Effector memory CD8-positive, alpha-beta T cell (primary cell): Measurements from ENCODE around the gene SLC25A21.

Experiments
- ATAC-seq: fragments of 150-1000 bp; cut with Tn5 transposase; replicated peaks from 2 replicates; pipeline ENCODE4 v1.10.0; 2021; ENCODE audit warnings: mild to moderate bottlenecking, moderate library complexity
- DNase-seq, 3 experiments: peaks; one replicate each; pipeline ENCODE4 v3.0.0; 2021
- H3K27ac Mint-ChIP-seq, 2 donors: one replicate each; pipeline ENCODE4 v1.8.0; 2022; ENCODE audit warnings: mild to moderate bottlenecking in 2 of 2, mixed read lengths in 2 of 2, moderate library complexity in 2 of 2
- H3K27me3 Mint-ChIP-seq, 2 donors: one replicate each; pipeline ENCODE4 v1.8.0; 2022; ENCODE audit warnings: mixed read lengths in 2 of 2
- H3K36me3 Mint-ChIP-seq: one replicate; pipeline ENCODE4 v1.8.0; 2022; ENCODE audit warnings: mild to moderate bottlenecking, moderate library complexity, mixed read lengths; ENCODE audit not compliant: insufficient read depth
- H3K4me1 Mint-ChIP-seq, 2 donors: one replicate each; pipeline ENCODE4 v1.8.0; 2022; ENCODE audit warnings: low read depth in 2 of 2, mixed read lengths in 2 of 2
- H3K4me3 Mint-ChIP-seq, 2 donors: one replicate each; pipeline ENCODE4 v1.8.0; 2022; ENCODE audit warnings: mild to moderate bottlenecking in 2 of 2, mixed read lengths in 2 of 2, moderate library complexity in 2 of 2
- H3K9me3 Mint-ChIP-seq, 2 donors: one replicate each; pipeline ENCODE4 v1.8.0; 2022; ENCODE audit warnings: mixed read lengths in 2 of 2

The SLC25A21 gene

DNA sequence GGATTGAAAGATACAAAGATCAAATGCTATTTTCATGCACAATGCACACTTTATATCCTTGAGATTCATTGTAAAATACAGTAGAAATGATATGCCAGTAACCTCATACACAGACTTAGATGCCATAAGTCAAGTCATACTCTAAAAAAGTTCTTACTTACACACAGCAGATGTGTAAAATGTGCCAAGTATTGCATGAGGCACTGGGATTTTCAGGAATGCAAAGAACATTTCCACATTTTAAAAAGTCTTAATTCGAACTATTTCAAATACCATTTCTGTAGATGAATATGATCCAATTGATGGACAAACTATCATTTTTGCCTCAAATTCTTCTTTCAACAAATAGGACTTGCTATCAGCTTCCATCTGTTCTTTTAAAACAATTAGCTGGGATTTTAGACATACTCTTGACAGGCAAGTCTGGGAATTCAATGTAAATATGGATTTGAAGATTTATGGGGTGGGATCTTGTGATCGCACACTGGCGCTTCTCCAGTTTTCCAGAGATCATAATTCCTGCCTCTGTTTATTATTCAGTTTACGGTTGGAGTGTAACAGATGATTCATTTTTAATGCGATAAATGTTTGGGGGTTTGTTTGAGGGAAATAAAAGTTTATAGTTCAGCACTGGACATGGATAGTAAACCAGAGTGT is 326.9 kb downstream of the SLC25A21 start:
- no peak overlapping the region for H3K4me3 Mint-ChIP-seq
- H3K27ac Mint-ChIP-seq: no peak overlapping the region
- H3K4me1 Mint-ChIP-seq: no peaks in the 10 kb centered on the region
- no peak for DNase-seq
- peaks cover 6 to 7% of the 10 kb centered on the region in 2 donors for H3K9me3 Mint-ChIP-seq
- no peaks in the 10 kb centered on the region for H3K27me3 Mint-ChIP-seq
- ATAC-seq: no peak
- no peaks in the 10 kb centered on the region for H3K36me3 Mint-ChIP-seq

DNA sequence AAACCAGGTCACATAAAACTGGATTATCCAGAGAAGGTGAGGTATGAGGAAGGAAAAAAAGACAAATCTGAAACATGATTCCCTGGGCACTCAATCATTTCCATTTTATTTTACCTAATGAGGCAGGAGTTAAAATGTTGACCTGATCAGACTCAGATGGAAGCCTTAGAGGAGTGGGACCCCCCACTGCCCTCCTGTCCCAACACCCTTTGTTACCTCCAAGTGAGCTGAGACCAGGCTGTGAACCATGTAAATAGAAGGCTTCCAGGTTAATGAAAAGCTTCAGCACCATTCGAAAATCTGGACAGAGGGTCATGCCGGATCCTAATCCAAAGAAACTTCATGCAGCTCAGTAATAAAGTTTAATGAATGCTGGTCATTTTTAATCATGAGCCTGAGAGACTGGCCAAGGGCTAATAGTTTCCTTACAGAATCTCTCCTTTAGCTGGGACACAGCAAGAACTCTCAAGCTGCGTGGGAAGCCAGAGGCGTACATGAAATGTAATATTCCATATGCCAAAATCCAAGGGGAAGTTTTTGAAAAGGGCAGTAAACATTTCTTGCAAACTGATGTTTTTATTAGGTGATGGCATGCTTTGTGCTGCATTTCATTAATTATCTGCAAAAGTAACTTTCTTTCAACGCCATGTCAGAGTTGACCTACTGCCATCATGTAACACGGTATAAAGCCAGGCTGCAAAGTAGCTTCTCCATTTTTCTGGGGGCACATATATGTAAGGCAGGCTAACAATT is 327.8 kb downstream of the SLC25A21 start:
- DNase-seq (no peak), ATAC-seq (no peak)
- H3K9me3 Mint-ChIP-seq: peaks cover 6 to 7% of the 10 kb centered on the region in 2 donors
- no peaks in the 10 kb centered on the region for H3K4me1 Mint-ChIP-seq
- no peaks in the 10 kb centered on the region for H3K36me3 Mint-ChIP-seq
- H3K27ac Mint-ChIP-seq: no peak overlapping the region
- no peaks in the 10 kb centered on the region for H3K27me3 Mint-ChIP-seq
- no peak overlapping the region for H3K4me3 Mint-ChIP-seq

DNA sequence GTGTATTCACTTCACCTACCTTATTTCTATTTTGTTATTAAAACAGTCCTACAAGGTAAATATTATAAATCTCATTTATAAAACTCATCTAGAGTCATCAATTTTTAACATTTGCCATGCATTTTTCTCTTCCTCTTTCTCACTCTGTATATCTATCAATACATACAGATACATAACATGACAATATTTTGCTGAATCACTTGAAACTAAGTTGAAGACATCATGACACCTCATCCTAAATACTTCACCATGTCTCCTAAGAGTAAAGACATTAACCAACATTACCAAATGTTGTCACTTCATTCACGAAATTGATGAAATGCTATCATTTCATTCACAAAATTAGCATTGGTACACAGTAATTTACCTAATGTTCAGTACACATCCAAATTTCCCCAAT is 329.0 kb downstream of the SLC25A21 start:
- Mint-ChIP-seq H3K9me3 (peaks cover 6 to 7% of the 10 kb centered on the region in 2 donors), H3K4me3 (no peak overlapping the region), H3K27ac (no peak overlapping the region), H3K27me3 (no peaks in the 10 kb centered on the region), H3K4me1 (no peaks in the 10 kb centered on the region), H3K36me3 (no peaks in the 10 kb centered on the region)
- DNase-seq: no peak
- no peak for ATAC-seq

DNA sequence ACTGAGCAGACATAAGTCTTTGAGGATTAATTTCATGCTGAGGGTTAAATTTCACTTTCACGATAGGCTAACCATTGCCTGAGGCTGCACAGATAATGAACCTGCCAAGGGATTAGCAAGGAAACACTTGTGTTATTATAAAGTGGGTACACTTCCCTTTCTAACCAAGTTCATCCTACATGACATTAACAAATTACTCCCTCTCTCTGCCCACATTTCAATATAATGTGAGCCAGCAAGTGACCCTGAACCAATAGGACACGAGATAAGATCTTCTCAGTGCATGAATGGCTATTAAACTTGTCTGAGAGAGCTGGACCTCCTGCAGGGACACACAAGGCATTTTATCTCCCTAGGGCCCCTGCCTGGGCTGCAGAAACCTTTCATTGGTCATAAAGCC is 337.3 kb downstream of the SLC25A21 start:
- H3K27me3 Mint-ChIP-seq: no peaks in the 10 kb centered on the region
- H3K4me3 Mint-ChIP-seq: no peak overlapping the region
- no peaks in the 10 kb centered on the region for H3K4me1 Mint-ChIP-seq
- H3K36me3 Mint-ChIP-seq: no peaks in the 10 kb centered on the region
- no peak overlapping the region for H3K27ac Mint-ChIP-seq
- no peak for ATAC-seq
- H3K9me3 Mint-ChIP-seq: peaks cover 8 to 13% of the 10 kb centered on the region in 2 donors
- no peak for DNase-seq

DNA sequence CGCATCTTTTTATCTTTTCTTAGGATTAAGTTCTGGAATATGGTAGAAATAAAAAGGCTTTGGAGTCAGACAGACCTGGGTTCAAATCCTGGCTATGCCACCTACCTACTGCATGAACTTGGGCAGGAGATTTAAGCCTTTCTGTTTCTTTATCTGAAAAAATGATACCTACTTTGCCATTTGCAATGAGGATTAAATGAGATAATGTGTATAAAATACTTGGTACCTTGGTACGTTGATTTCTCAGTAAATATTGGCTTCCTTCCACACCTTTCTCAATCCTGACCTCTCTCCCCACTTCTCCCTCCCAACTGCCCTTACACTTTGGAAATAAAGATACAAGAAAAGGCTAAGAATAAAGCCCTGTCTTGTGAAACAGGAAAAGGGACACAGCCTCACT is 338.1 kb downstream of the SLC25A21 start:
- Mint-ChIP-seq H3K27me3 (no peaks in the 10 kb centered on the region), H3K27ac (no peak overlapping the region), H3K9me3 (peaks cover 10 to 13% of the 10 kb centered on the region in 2 donors), H3K36me3 (no peaks in the 10 kb centered on the region), H3K4me3 (no peak overlapping the region), H3K4me1 (no peaks in the 10 kb centered on the region)
- no peak for ATAC-seq
- DNase-seq: no peak

DNA sequence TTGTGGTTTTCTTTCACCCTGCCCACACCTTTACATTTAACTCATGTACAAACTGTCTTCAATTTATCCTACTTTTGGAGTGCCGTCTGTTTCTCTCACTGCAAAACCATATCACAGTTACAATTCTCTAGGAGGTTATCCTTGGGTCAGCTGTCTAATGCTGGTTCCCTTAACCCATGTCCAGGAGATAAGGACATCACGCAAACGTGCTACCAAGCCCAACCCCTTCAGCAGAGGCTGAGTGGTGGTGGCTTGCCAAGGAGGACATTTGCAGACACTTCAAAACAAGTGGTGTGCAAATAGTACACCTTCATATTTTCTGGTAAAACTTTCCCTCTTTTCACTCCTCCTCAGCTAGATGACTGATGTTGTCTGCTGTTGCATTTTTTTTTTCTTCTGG is 342.9 kb downstream of the SLC25A21 start:
- Mint-ChIP-seq H3K4me1 (no peaks in the 10 kb centered on the region), H3K27ac (no peak overlapping the region), H3K27me3 (no peaks in the 10 kb centered on the region), H3K9me3 (peaks cover 13 to 14% of the 10 kb centered on the region in 2 donors), H3K36me3 (no peaks in the 10 kb centered on the region), H3K4me3 (no peak overlapping the region)
- DNase-seq (no peak), ATAC-seq (no peak)

DNA sequence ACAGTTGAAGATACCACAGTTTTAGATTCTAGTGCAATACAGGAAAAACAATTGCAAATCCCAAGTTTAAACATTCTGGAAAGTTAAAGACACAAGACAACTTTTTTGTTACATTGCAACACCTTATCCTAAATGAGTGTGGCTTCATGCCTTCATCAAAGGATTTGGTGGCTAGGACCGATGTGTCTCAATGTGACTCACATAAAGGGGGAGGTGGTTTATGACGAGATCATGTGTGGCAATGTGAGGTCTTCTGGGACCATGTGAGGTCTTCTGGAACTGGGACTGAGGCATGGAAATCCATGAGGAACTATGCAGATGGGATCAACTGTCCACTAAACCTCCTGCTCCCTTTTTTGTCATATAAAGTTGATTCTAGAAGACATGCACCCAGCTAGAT is 344.5 kb downstream of the SLC25A21 start:
- H3K27ac Mint-ChIP-seq: no peak overlapping the region
- no peak overlapping the region for H3K4me3 Mint-ChIP-seq
- peaks cover 13 to 21% of the 10 kb centered on the region in 2 donors for H3K9me3 Mint-ChIP-seq
- no peak for ATAC-seq
- DNase-seq: no peak
- no peaks in the 10 kb centered on the region for H3K36me3 Mint-ChIP-seq
- H3K27me3 Mint-ChIP-seq: no peaks in the 10 kb centered on the region
- H3K4me1 Mint-ChIP-seq: no peaks in the 10 kb centered on the region

DNA sequence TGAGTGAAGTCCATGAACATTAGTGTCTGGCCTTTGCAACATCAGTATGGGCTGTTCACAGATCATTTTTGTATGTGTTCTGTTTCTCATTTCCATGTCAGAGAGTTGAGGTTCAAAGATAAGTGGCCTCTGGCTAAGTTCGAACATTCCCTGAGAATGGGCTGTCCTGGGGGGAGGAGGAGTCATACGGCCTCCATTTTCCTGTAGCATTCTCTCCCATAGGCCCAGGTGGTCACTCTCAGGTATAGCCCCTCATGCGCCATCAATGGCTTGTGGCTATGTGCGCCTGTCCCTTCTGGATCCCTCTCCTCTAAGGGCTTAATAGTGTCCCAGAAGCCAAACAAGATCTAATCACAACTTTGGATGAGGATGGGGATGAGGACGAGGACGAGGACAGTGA is 345.8 kb downstream of the SLC25A21 start:
- H3K4me1 Mint-ChIP-seq: no peaks in the 10 kb centered on the region
- no peaks in the 10 kb centered on the region for H3K27me3 Mint-ChIP-seq
- peaks cover 13 to 21% of the 10 kb centered on the region in 2 donors for H3K9me3 Mint-ChIP-seq
- H3K4me3 Mint-ChIP-seq: no peak overlapping the region
- H3K27ac Mint-ChIP-seq: no peak overlapping the region
- DNase-seq (no peak), ATAC-seq (no peak)
- H3K36me3 Mint-ChIP-seq: no peaks in the 10 kb centered on the region

DNA sequence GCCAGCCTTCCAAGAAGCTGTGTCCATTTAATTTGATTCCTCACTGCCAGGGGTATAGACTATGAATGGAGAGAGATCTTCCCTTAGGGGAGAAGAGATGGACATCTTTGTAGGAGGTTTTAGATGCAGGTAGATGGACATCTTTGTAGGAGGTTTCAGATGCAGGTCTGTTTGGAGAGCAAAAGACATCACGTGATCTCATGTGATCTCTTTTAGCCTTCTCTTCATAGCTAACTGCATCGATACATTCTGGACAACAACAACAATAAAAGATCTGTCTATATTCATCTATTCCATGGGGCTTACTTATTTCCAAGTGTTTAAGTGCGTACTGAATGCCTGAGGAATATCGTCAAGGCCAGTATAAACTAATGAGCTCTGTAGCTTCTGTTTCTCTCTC is 347.6 kb downstream of the SLC25A21 start:
- H3K27ac Mint-ChIP-seq: no peak overlapping the region

DNA sequence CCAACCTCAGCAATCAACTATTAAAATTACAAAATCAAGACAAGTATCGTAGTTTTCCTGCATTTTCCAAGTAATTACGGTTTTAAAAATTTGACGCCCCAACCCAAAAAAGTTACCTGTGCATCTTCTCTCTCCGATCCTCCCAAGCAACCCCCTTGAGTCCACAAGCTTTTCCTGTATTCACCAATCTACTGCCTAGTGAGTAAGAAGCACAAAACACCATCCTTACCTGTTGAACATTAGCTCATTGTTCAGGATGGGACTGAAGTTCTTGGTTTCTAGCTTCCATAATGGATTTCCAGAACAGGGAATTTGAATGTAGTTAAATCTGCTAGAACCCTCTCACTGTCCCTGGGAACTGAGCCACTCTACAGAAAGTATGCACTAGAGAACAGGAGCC is 348.8 kb downstream of the SLC25A21 start:
- no peak overlapping the region for H3K27ac Mint-ChIP-seq

More for the DNA sequence above, 347.6 kb downstream of the SLC25A21 start:
- H3K4me3 Mint-ChIP-seq: no peak overlapping the region
- ATAC-seq: no peak
- H3K27me3 Mint-ChIP-seq: no peaks in the 10 kb centered on the region
- peaks cover 13 to 21% of the 10 kb centered on the region in 2 donors for H3K9me3 Mint-ChIP-seq
- DNase-seq: no peak
- no peaks in the 10 kb centered on the region for H3K36me3 Mint-ChIP-seq
- H3K4me1 Mint-ChIP-seq: no peaks in the 10 kb centered on the region

DNA sequence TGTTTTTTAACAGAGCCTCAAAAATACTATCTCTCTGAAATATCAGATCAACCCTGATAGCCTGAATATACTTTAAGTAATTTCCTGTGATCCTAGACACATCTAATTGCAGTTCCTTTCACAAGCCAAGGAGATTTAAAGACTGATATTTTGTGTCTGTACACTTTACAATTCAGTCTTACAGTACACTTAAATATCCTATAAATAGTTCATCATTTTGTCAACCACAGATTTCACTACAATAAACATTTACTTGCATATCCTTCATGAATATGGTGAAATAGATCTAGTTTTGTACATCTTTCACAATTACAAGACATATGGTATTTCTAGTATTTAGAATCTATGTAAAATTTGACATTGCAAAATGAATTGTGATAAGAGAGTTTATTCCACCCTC is 349.7 kb downstream of the SLC25A21 start:
- Mint-ChIP-seq H3K4me3 (no peak overlapping the region), H3K27me3 (no peaks in the 10 kb centered on the region), H3K4me1 (no peaks in the 10 kb centered on the region), H3K27ac (no peak overlapping the region), H3K9me3 (peaks cover 10 to 27% of the 10 kb centered on the region in 2 donors), H3K36me3 (no peaks in the 10 kb centered on the region)
- DNase-seq (no peak), ATAC-seq (no peak)

More for the DNA sequence above, 348.8 kb downstream of the SLC25A21 start:
- Mint-ChIP-seq H3K4me3 (no peak overlapping the region), H3K4me1 (no peaks in the 10 kb centered on the region), H3K9me3 (peaks cover 11 to 21% of the 10 kb centered on the region in 2 donors), H3K36me3 (no peaks in the 10 kb centered on the region), H3K27me3 (no peaks in the 10 kb centered on the region)
- ATAC-seq (no peak), DNase-seq (no peak)

DNA sequence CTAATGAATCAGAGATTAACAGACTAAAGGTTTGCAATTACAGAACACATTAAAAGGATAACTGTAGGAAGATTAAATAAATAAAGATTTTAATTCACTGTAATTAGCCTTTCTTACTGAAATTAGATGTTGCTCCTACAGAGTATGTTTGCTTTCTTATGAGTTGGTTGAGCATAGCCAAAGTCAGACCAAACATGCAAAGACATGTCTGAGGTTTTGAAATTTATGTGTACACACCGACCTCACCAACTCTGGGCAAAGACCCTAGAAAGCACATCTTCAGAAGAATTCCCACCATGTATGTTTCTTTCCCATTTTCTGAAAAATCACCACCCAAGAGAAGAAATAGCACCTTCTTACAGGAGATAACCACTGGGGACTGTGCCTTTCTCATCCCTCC is 351.5 kb downstream of the SLC25A21 start:
- H3K27me3 Mint-ChIP-seq: no peaks in the 10 kb centered on the region
- H3K9me3 Mint-ChIP-seq: peaks cover 7 to 14% of the 10 kb centered on the region in 2 donors
- no peak for ATAC-seq
- H3K36me3 Mint-ChIP-seq: no peaks in the 10 kb centered on the region
- no peaks in the 10 kb centered on the region for H3K4me1 Mint-ChIP-seq
- no peak for DNase-seq
- H3K27ac Mint-ChIP-seq: no peak overlapping the region
- H3K4me3 Mint-ChIP-seq: no peak overlapping the region

DNA sequence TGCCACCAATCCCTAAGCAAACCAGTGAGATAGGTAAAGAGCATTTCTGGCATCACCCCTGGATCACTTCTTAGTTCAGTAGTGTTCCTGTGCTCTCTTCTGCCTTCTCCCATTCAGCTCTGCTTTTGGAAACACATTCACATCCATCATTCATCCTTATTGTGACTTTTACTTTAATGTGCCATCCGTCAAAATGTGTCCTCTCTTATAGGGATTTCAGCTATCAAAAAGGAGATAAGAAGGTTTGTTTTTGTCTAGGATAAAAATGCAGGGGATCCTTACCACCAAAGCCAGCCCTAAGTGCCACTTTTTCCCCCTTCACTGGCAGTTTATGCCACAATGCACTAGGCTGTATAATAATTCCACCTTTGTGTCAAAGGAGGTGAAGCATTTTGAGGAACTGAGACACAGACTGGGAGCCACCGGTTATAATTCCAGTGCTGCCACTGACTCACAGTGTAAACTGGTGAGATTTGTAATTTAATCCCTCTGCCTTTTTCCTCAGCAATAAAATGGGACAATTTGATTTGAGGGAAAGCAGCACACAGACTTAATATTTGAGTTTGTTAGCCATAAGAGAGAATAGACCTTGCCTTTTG is 352.2 kb downstream of the SLC25A21 start:
- H3K27ac Mint-ChIP-seq: no peak overlapping the region
- DNase-seq: no peak
- H3K4me3 Mint-ChIP-seq: no peak overlapping the region
- ATAC-seq: no peak
- no peaks in the 10 kb centered on the region for H3K4me1 Mint-ChIP-seq
- H3K36me3 Mint-ChIP-seq: no peaks in the 10 kb centered on the region
- peaks cover 7 to 14% of the 10 kb centered on the region in 2 donors for H3K9me3 Mint-ChIP-seq
- H3K27me3 Mint-ChIP-seq: no peaks in the 10 kb centered on the region
